NCI-H1436 treated with DMSO at 0.1 percent for 48 hours (cell line): ENCODE results near the gene GPATCH4.
A peak's percentile ranks its signal among the peaks of the same experiment; 100 is the strongest.
"Not testable (repeated sequence)": the region's sequence is repeated elsewhere in the genome, so short reads cannot be mapped to it uniquely, and the experiment has no call there.

ENCODE experiments used
- DNase-seq: peaks from one replicate; lab custom pipeline; 2025; lab: John Stamatoyannopoulos, UW

GPATCH4 gene

GRCh38 chr1:156595016-156595415 is 6.3 kb downstream of the GPATCH4 start:
- no peak for DNase-seq

GRCh38 chr1:156594190-156594589 is 7.1 kb downstream of the GPATCH4 start:
- no peak for DNase-seq

DNA sequence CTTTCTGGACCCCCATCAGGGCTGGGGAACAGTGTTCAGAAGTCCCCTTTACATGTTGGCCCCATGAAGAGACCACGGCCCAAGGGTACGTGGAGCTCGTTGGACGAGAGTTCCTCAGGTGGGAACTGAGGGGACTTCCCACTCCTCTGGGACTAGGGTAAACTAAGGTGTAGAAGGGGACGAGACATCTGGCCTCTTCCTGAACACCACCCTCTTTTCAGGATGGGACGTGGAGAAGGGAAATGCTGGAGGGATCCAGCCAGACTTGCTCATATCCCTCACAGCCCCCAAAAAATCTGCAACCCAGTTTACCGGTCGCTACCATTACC is 7.7 kb downstream of the GPATCH4 start:
- no peak for DNase-seq

GRCh38 chr1:156592910-156593660 is 8.2 kb downstream of the GPATCH4 start:
- no peak for DNase-seq

DNA sequence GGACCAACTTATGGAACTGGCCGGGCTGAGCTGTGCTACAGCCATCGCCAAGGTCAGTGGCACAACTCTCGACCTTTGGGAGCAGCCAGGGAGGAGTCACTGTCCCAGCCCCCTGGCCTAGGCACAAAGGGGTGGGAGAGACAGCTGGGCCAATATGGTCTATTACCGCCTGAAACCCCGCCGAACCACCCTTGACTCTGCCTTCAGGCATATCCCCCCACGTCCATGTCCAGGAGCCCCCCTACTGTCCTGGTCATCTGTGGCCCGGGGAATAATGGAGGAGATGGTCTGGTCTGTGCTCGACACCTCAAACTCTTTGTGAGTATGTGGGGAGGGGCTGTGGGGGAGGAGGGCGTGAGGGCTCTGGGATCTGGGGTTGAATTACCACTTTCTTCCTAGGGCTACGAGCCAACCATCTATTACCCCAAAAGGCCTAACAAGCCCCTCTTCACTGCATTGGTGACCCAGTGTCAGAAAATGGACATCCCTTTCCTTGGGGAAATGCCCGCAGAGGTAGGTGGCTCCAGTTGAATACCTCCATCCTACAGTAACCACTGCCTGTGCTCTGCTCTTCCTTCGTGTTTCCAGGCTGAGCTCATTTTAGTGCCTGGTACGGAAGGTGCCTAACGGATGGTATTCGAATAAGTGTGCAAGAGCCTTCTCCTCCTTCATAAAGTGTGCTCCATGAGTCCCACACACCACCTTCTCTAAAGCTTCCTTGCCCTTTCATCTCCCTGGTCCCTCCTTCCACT is 8.9 kb downstream of the GPATCH4 start:
- DNase-seq, result no peak

DNA sequence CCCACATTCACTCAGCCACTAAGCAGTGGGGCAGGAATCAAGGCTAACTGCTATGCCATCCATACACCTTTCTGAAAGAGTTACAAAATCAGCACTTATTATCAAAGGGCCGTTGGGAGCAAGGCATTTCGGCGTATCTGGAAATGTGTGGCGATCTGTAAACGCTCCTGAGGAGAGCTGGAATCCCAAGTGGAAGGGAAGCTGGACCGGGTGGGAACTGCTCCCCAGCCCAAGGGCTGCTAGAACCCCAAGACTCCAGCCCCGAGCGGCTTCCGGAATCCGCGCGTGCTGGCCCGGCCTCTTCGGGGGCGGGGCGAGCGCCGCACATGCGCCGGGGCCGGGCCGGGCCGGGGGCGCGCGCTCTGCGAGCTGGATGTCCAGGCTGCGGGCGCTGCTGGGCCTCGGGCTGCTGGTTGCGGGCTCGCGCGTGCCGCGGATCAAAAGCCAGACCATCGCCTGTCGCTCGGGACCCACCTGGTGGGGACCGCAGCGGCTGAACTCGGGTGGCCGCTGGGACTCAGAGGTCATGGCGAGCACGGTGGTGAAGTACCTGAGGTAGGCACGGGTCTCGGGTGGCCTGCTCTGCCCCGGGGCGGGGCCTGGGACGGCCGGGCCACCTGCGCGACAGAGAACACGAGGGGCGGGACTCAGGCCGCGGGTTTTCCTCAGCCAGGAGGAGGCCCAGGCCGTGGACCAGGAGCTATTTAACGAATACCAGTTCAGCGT is 9.7 kb downstream of the GPATCH4 start, which contains the start of gene NAXE:
Gene NAXE (plus strand): TSS at position 345 of the 726 bp plus-strand sequence. CDS start 29 bp downstream, at position 374.
- no peak for DNase-seq

- DNase-seq, result no peak
Observed at GRCh38 chr1:156591181-156591431, 10.2 kb downstream of the GPATCH4 start.

DNA sequence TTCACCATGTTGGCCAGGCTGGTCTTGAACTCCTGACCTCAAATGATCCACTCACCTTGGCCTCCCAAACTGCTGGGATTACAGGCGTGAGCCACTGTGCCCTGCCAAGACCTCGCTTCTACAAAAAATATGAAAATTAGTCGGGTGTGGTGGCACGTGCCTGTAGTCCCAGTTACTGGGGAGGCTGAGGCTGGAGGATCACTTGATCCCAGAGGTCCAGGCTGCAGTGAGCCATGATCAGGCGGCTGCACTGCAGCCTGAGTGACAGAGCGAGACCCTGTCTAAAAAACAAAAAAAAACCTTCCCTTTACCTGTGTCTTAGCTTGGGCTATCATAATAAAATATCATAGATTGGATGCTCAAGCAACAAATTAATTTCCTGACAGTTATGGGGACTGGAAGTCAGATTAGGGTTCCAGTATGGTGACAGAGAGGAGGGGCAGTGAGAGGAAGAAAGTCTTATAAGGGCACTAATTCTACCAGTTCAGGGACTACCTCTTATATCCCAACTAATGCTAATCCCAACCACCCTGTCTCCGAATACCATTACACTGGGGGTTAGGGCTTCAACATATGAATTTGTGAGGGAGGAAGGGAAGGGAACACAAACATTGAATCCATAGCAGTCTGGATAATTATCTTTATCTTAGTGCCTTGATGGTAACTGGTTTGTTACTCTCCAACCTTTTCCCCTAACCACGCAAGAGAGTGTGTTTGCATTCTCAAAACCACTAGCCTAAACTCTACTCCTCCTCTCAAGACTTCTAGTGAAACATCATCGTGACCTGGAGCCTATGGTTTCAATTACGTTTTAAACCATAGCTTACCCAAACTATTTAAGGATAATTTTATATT is 10.7 kb downstream of the GPATCH4 start:
- no peak for DNase-seq

GRCh38 chr1:156589546-156589945 is 11.7 kb downstream of the GPATCH4 start:
- DNase-seq, result no peak

DNA sequence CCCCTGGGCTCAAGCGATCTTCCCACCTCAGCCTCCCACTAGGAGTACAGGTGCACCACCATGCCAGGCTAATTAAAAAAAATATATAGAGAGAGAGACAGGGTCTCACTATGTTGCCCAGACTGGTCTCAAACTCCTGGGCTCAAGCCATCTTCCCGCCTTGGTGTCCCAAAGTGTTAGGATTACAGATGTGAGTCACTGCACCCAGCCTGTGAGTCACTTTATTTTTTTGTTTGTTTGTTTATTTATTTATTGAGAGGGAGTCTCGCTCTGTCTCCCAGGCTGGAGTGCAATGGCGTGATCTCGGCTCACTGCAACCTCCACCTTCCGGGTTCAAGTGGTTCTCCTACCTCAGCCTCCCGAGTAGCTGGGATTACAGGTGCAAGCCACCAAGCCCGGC is 13.4 kb downstream of the GPATCH4 start:
- not testable (repeated sequence) for DNase-seq

DNA sequence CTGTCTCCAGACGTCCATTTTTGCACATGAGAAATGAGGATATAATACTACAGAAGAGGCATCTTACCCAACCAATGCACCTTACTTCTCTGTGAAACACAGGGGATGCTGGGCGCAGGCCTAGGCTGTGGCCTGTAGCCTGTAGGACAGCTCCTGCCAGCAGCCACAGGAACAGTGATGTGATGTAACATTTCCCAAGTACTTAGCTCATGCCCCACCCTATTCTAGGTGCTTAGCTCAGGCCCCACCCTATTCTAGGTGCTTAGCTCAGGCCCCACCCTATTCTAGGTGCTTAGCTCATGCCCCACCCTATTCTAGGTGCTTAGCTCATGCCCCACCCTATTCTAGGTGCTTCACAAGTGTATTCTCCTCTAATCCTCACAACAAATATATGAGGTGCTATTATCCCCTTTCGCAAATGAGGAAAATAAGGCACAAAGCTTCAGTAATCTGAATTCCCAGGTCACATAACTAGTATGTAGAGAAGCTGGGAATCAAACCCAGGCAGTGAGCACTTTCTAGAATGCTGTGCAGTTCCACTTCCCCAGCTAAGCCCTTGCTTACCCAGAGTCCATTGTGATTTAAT is 14.3 kb downstream of the GPATCH4 start:
- DNase-seq, result no peak

GRCh38 chr1:156586323-156586722 is 15.0 kb downstream of the GPATCH4 start:
- DNase-seq, result no peak

DNA sequence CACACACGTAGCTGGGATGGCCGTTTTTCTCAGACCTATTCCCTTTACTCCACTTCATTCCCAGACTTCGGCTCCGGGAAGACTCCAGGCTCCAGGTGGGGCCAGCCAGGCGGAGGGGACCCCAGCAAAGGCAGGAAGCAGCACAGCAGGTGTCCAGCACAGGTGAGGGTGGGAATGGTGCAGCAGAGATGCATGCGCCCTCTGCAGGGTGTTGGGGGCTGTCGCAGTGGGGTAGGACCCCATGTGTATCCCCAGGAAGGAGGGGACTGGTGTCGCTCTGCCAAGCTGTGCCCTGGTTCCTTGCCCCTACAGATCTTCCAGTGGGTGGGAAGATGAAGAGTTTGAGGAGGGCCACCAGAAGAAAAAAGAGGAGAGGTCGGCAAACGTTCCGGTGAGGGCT is 16.5 kb downstream of the GPATCH4 start:
- no peak for DNase-seq

GRCh38 chr1:156583821-156584622 is 17.3 kb downstream of the GPATCH4 start:
- DNase-seq, result peak; percentile 45

GRCh38 chr1:156582388-156583017 is 18.8 kb downstream of the GPATCH4 start:
- no peak for DNase-seq

- no peak for DNase-seq
Observed at GRCh38 chr1:156581661-156582387, 19.5 kb downstream of the GPATCH4 start.

GRCh38 chr1:156579472-156579871 is 21.8 kb downstream of the GPATCH4 start, which contains the start of gene TTC24:
TTC24 (plus strand) TSS chr1:156579723; CDS start chr1:156581365, 1,642 bp downstream.
- DNase-seq, result peak; percentile 35

- no peak for DNase-seq
Observed at GRCh38 chr1:156578055-156578454, 23.2 kb downstream of the GPATCH4 start.

GRCh38 chr1:156577550-156577949 is 23.7 kb downstream of the GPATCH4 start:
- DNase-seq, result peak; percentile 36
